Right lobe of liver (tissue), 6 donors: ENCODE measurements around the gene MYH10. TPM values are rescaled to one million over a fixed set of nuclear protein-coding genes. Genes with fewer than 3 reads are reported as not detected.

ENCODE experiments used
- ATAC-seq, 4 donors: fragments of 200-7000 bp; cut with Tn5 transposase; one replicate each; pipeline ENCODE4 v1.9.1; 2020; ENCODE audit warnings: mild to moderate bottlenecking in 4 of 4, moderate library complexity in 4 of 4
- DNase-seq, 3 donors: peaks; one replicate each; pipeline ENCODE4 v3.0.0-alpha.2; 2020
- H3K27ac ChIP-seq, 3 donors: fragments of 200-600 bp; one replicate each; pipeline ENCODE4 v1.8.0; 2022
- H3K27me3 ChIP-seq, 2 donors: fragments of 200-600 bp; one replicate each; pipeline ENCODE4 v1.8.0; 2022
- H3K36me3 ChIP-seq, 4 donors: fragments of 200-600 bp; sonication (generic) in 1 of 4; one replicate each; pipeline versions ENCODE4 v1.5.1 to v1.8.0; 2017 to 2022; ENCODE audit warnings: control low read depth in 1 of 4
- H3K4me1 ChIP-seq, 4 donors: fragments of 200-600 bp; sonication (generic) in 1 of 4; one replicate each; pipeline versions ENCODE4 v1.5.1 to v1.8.0; 2017 to 2022; ENCODE audit warnings: control low read depth in 1 of 4
- H3K4me3 ChIP-seq, 3 donors: fragments of 200-600 bp; one replicate each; pipeline ENCODE4 v1.8.0; 2022
- H3K9me3 ChIP-seq, 4 donors: fragments of 200-600 bp; sonication (generic) in 1 of 4; one replicate each; pipeline versions ENCODE4 v1.5.1 to v1.8.0; 2017 to 2022; ENCODE audit warnings: control low read depth in 1 of 4
- CTCF ChIP-seq, 4 donors: fragments of 200-600 bp in 3 of 4; fragments of 450-650 bp in 1 of 4; IDR thresholded peaks; one replicate each; pipeline versions ENCODE4 v1.5.1 to v1.8.0; 2016 to 2022; ENCODE audit warnings: antibody characterized with exemption in 4 of 4, mild to moderate bottlenecking in 2 of 4
- POLR2A ChIP-seq: fragments of 450-650 bp; IDR thresholded peaks from one replicate; pipeline ENCODE4 v1.6.1; 2017; ENCODE audit warnings: antibody characterized with exemption, mild to moderate bottlenecking
- WGBS: methylation state at CpG from one replicate; pipeline ENCODE4 v1.1.6; 2018; ENCODE audit warnings: low coverage, low lambda C conversion rate; ENCODE audit not compliant: insufficient coverage; ENCODE audit errors: missing lambda C conversion rate; 5-methylcytosine and 5-hydroxymethylcytosine counted together
- intact Hi-C, 2 donors: fragments of 100-400 bp; cut with DNase I; formaldehyde crosslinking; loops; one replicate each; pipeline versions ENCODE4 v1.11.2 to v1.14.1; 2022
- total RNA-seq, 6 experiments: library from RNA; depleted of rRNA in 2 of 6; stranded (reverse); fragments of >200 nt in 2 of 6; fragmentation: NEBNext Ultra II Directional in 3 of 6; extraction: Animal tissue kit (Norgen Biotek cat#: 25700) in 3 of 6; gene quantifications; one replicate each; pipeline versions ENCODE4 v1.1.0 to v1.2.4, GENCODE V29; 2016 to 2023
- donor health status: DM: no; HTN: yes; CAD: no.
- donor health status: DM: no; HTN: no; CAD: no.
- donor health status: DM: no; HTN: no; CAD: no.
- donor health status: DM: no; HTN: yes; CAD: no.
- donor health status: DM: no; HTN: yes; CAD: no.

MYH10 gene
- total RNA-seq, 6 experiments from 2014 or later = 19.8 to 32.9 (median 24.3) TPM

DNA sequence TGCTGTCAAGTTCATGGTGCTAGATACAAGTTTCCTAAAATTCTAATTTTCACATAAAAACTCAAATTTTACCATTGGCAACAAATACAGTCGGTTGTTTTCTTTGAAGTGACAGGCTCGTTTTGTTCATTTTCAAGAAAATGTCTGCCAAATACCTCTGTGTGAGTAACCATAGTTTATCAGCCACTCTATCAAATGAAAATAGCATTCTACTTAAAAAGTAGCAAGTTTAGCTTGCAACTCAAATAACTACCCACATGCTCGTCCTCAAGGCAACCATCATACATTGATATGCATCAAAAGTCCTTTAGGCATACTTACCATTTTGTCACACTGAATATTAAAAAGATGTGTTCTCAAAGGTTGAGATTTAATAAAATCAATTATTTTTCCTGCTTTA lies 11.7 kb downstream of the MYH10 start:
- Histone ChIP-seq H3K27me3 (no peaks in the 10 kb centered on the region), H3K4me1 (no peaks in the 10 kb centered on the region), H3K4me3 (no peak overlapping the region), H3K9me3 (no peaks in the 10 kb centered on the region), H3K27ac (no peak overlapping the region), H3K36me3 (no peaks in the 10 kb centered on the region)
- ATAC-seq (no peak), DNase-seq (no peak)
- intact Hi-C loops = no loop called here
- WGBS = 87% methylated on average over 3 of the region's 3 CpGs
- TF ChIP-seq CTCF (IDR thresholded peaks at IDR 0.05) = no peak
- TF ChIP-seq POLR2A = no peak

DNA sequence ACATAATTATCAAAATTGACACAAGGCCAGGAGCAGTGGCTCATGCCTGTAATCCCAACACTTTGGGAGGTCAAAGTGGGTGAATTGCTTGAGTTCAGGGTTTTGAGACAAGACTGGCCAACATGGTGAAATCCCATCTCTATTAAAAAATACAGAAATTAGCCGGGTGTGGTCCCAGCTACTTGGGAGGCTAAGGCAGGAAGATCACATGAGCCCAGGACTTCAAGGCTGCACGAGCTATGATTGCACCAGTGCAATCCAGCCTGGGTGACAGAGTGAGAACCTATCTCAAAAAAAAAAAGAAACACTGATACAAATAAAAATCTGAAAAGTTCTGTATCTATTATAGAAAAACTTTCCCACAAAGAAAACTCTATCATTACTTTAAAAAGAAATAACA lies 15.5 kb downstream of the MYH10 start:
- 67% methylated on average over 1 of the region's 2 CpGs for WGBS
- TF ChIP-seq CTCF (IDR thresholded peaks at IDR 0.05) (no peak), POLR2A (no peak)

GRCh38 chr17:8611619-8612298 lies 18.8 kb downstream of the MYH10 start:
- intact Hi-C loops = no loop called here
- WGBS = 25% methylated on average over 8 of the region's 8 CpGs

More for the DNA sequence above, 15.5 kb downstream of the MYH10 start:
- Histone ChIP-seq H3K9me3 (no peaks in the 10 kb centered on the region), H3K4me3 (no peak overlapping the region), H3K27me3 (no peaks in the 10 kb centered on the region), H3K36me3 (no peaks in the 10 kb centered on the region), H3K27ac (no peak overlapping the region), H3K4me1 (peaks cover 0 to 7% (median 2%) of the 10 kb centered on the region in 4 donors)
- no peak for ATAC-seq
- intact Hi-C loops = no loop called here
- DNase-seq = no peak

GRCh38 chr17:8611137-8611536 lies 19.4 kb downstream of the MYH10 start:
- WGBS = 16% methylated on average over 2 of the region's 2 CpGs
- ATAC-seq = peak; percentile 69 to 79 (median 77)
- H3K4me1 ChIP-seq = peaks cover 0 to 16% (median 7%) of the 10 kb centered on the region in 4 donors
- no peaks in the 10 kb centered on the region for H3K36me3 ChIP-seq
- peak overlapping the region in 1 of 3 donors; percentile 31 for H3K4me3 ChIP-seq
- intact Hi-C loops = no loop called here
- no peaks in the 10 kb centered on the region for H3K27me3 ChIP-seq
- no peak for TF ChIP-seq CTCF (IDR thresholded peaks at IDR 0.05)
- TF ChIP-seq POLR2A = no peak
- H3K9me3 ChIP-seq = no peaks in the 10 kb centered on the region
- H3K27ac ChIP-seq = peak overlapping the region in 2 of 3 donors; percentile 25 to 54
- no peak for DNase-seq

More at GRCh38 chr17:8611619-8612298, 18.8 kb downstream of the MYH10 start:
- DNase-seq = no peak
- H3K36me3 ChIP-seq = no peaks in the 10 kb centered on the region
- peak overlapping the region in 1 of 3 donors; percentile 31 for H3K4me3 ChIP-seq
- H3K27ac ChIP-seq = peak overlapping the region in 2 of 3 donors; percentile 25 to 54
- TF ChIP-seq CTCF (IDR thresholded peaks at IDR 0.05) (no peak), POLR2A (no peak)
- no peaks in the 10 kb centered on the region for H3K9me3 ChIP-seq
- H3K27me3 ChIP-seq = no peaks in the 10 kb centered on the region
- ATAC-seq = peak; percentile 51 to 64 (median 62)
- peaks cover 0 to 10% (median 4%) of the 10 kb centered on the region in 4 donors for H3K4me1 ChIP-seq
